Measurements from ENCODE around the gene PPP1R9A.

PPP1R9A gene

DNA sequence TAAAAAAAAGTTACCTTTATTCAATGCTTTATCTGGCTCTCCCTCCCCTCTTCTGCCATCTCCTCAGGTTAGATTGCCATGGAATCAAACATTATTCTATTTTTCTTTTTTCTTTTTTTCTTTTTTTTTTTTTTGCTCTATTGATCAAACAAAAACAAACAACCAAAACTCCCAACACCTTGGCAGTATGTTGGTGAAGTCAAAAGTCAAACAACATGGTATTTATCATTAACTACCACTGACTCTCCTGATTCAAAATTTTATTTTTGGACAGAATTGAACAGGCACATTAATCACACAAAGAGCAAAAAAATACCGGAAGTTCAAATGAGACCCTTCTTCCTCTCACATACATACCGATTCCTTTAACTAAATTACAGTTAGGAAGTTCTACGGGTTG, 410.6 kb downstream of the PPP1R9A start:
- no peak for DNase-seq (ENCODE audit: low read depth in 2 of 2)

DNA sequence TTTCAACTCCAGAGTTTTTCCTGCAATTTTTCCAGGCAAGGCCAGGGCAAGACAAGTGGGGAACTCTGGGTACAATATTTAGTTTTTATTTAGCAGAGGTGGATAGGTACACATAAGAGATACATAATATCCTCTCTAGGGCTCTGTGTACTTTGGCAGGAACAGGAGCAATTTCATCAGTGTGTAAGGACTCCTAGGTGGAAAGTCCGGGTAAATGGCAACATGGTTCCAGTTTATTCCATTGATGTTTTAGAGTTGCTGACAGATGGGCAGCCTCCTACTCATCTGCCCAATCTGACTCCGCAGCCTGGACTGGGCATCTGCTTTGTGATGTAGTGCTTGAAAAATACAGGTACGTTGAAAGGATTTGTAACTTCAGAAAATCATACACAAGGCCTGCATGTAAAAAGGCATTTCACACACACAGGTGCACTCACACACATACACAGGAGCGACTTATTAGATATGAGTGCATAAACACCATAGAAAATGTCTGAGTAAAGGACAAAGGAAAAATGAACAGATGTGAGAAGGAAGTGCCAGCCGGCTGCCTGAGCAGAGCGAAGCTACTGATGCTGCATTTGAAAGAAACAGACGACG, 411.2 kb downstream of the PPP1R9A start:
- DNase-seq (ENCODE audit: low read depth in 2 of 2): no peak

- no peak for DNase-seq (ENCODE audit: low read depth in 2 of 2)
Observed at GRCh38 chr7:95319570-95319969, 412.2 kb downstream of the PPP1R9A start.

GRCh38 chr7:95320651-95321050, 413.3 kb downstream of the PPP1R9A start:
- no peak for DNase-seq (ENCODE audit: low read depth in 2 of 2)

DNA sequence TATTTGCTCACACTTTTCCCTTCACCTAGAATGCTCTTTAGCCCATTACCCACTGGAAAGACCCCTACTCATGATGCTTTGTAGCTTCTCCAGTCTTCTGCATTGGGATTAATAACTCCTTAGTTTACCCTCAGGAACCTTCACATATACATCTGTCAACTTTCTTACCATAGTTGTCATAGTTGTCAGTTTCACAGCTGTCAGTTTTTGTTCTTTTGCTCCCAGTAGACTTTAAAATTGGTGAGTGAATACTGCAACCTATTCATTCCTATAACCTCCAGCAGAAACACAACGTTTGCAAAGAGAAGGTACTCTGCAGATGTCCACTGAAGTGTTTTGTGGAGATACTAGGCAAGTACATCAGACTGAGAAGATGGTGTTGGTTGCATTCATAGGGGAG, 414.3 kb downstream of the PPP1R9A start:
- DNase-seq (ENCODE audit: low read depth in 2 of 2): no peak

GRCh38 chr7:95322396-95322795, 415.0 kb downstream of the PPP1R9A start:
- no peak for DNase-seq (ENCODE audit: low read depth in 2 of 2)

GRCh38 chr7:95322854-95323253, 415.5 kb downstream of the PPP1R9A start:
- no peak for DNase-seq (ENCODE audit: low read depth in 2 of 2)

GRCh38 chr7:95323410-95324129, 416.2 kb downstream of the PPP1R9A start:
- DNase-seq (ENCODE audit: low read depth in 2 of 2): no peak

DNA sequence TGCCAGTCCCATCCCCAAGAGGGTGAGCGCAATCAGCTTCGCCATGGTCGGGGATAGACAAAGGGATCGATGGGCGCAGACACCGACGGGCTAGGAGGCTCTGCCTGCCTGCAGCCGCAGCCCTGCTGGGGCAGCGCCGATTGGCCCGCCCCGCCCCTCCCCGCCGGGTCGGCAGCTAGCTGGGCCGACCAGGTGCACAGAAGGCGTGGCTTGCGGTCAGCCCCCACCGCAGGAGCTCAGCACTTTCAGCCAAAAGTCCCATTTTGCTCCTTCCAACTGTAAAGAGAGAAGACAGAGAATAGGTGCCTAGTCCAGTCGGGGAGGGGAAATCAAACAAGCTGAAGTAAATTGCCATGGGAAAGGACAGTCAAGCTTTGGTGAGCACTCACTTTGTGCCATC, 417.0 kb downstream of the PPP1R9A start, which contains the start of gene PON1:
Gene PON1, minus strand, starts transcription at position 102 of the 400 bp plus-strand sequence. Its CDS starts 57 bp downstream, at position 45.
- DNase-seq (ENCODE audit: low read depth in 2 of 2): no peak

GRCh38 chr7:95327356-95327755, 420.0 kb downstream of the PPP1R9A start:
- DNase-seq (ENCODE audit: low read depth in 2 of 2): no peak

DNA sequence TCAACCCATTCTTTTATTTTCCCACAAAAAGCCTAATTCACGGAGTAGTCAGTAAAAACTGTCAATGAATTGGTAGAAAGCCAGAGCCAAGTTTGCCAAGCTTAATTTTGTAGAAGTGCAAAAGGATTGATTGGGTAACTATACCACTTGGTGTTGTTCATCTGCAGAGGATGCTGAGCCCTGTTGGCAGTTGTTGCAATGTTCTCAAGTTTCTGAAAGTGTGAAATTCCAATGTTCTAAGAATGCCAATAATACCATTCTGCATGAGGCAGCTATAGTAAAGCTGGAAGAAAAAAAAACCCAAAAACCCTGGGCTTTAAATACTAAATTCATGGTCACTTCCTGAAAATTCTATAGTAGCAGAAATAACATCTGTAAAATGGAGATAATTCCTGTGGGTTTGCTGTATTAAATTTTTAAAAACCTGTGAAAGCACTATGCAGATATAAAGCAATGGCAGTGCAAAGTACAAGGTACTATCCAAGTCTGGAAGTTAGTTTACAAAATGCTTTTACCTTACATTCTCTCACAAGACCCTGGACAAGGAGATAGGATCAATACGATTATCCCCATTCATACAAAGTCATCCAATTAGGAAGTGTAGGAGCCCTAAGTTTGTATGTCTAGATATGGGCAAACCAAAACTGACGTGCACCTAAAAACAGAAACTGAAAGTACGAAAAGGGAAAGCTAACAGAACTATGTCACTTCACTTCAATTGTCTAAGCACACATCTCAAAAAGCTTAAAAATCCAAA, 423.0 kb downstream of the PPP1R9A start:
- no peak for DNase-seq (ENCODE audit: low read depth in 2 of 2)

- DNase-seq (ENCODE audit: low read depth in 2 of 2): no peak
Observed at GRCh38 chr7:95330961-95331337, 423.6 kb downstream of the PPP1R9A start.

- no peak for DNase-seq (ENCODE audit: low read depth in 2 of 2)
Observed at GRCh38 chr7:95334447-95334846, 427.1 kb downstream of the PPP1R9A start.

DNA sequence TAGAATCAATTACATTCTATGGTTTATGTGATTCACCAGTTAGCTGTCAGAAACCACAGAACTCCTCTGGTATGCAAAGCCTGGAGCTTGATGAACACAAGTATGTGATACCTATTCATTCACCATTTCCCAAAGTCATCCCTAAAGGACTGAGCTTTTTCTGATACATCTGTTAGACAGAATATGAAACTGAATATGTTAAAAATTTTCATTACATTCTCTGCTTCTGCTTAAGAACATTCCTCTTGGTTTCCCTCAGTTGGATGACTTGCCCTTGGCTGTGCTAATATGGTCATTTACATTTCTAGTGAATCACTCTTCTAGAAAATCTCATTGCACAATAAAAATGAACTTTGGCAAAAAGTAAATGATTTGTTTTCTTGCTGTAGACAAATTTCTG, 427.7 kb downstream of the PPP1R9A start:
- DNase-seq (ENCODE audit: low read depth in 2 of 2): no peak

- no peak for DNase-seq (ENCODE audit: low read depth in 2 of 2)
Observed at GRCh38 chr7:95338832-95339231, 431.4 kb downstream of the PPP1R9A start.

DNA sequence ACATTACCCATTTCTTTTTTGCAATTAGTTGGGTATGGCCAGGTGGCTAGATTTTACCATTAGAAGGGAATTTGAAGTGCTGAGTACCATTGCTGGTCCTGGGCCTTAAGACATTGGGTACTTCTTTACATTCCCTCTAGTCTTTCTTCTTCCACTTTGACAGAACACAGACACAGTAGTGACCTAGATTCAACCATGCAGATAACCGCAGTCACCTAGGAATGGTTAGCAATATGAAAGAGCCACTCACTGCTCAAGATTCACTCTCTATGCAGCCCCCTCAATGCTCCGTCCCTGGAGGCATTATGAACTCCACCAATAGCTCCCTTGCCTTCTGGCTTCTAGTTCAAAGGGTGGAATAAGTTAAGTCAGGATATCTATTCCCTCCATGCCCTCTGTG, 433.1 kb downstream of the PPP1R9A start:
- no peak for DNase-seq (ENCODE audit: low read depth in 2 of 2)

GRCh38 chr7:95342029-95342428, 434.6 kb downstream of the PPP1R9A start:
- DNase-seq (ENCODE audit: low read depth in 2 of 2): no peak

DNA sequence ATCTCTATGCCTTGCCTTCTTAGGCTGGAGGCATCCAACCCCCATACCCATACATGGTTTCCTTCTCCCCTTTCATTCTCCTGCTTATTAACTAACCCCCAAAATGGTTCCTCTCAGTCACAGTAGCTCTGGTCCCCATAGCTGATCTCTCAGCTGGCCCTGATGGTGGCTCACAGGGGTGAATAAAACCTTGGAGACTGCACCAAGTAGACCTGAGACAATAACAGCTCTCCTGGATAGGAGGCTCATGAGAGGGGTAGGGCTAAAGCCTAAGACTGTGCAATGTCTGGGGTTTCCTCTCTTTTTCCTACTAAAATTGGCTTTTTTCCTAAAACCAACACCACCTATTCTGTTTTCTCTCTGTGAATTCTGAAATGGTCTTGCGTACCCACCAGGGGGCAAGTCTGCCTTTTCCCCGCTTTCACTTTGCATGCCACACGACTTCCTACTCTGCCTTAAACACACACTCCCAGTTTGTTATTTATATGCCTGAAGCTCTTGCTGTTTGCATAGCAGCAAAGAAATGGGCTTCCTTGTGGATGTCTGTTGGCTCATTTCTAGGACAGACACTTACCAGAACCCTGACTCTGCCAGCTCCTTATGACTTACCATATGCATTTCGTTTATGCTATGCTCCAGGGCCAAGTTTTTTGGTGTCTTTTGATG, 435.4 kb downstream of the PPP1R9A start:
- DNase-seq (ENCODE audit: low read depth in 2 of 2): no peak
